DND-41 (cell line): Measurements from ENCODE around the gene FTL.

Experiments
- EZH2 ChIP-seq: IDR thresholded peaks from 3 replicates; pipeline ENCODE4 v1.6.1; 2012; ENCODE audit warnings: borderline replicate concordance, low read depth, mild to moderate bottlenecking, moderate library complexity, low read length, inconsistent platforms; ENCODE audit not compliant: severe bottlenecking
- TF ChIP-seq, protein P1 (sequence below): IDR thresholded peaks from 2 replicates; pipeline ENCODE4 v1.5.1; 2012; ENCODE audit warnings: borderline replicate concordance, low read length, moderate library complexity, mild to moderate bottlenecking; ENCODE audit not compliant: poor library complexity, severe bottlenecking; ENCODE audit errors: extremely low read depth

DNA sequence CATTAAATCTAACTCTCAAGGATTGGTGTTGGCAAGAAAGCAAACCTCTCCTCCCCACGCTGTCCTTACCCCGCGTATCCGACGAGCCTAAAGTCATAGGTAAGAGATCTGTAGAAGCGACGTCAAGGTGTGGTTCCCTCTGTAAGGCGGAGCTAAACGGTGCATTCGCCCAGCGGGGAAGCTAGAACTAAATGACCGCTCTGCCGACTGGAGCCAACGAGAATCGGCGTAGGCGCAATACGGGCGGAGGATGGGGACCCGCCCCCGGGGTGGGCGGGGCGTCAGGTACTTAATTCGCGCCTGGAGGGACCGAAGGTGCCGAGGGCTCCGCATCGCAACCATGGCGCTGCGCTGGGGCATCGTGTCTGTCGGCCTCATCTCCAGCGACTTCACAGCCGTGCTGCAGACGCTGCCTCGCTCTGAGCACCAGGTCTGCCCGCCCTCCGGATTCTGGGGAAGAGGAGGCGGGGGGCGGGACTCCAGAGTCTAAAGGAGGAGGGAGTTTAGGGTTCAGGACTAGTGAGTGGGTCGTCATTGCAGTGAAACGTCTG, 31.7 kb upstream of the FTL start, which contains the start of gene DHDH:
- TF ChIP-seq, protein P1, sequence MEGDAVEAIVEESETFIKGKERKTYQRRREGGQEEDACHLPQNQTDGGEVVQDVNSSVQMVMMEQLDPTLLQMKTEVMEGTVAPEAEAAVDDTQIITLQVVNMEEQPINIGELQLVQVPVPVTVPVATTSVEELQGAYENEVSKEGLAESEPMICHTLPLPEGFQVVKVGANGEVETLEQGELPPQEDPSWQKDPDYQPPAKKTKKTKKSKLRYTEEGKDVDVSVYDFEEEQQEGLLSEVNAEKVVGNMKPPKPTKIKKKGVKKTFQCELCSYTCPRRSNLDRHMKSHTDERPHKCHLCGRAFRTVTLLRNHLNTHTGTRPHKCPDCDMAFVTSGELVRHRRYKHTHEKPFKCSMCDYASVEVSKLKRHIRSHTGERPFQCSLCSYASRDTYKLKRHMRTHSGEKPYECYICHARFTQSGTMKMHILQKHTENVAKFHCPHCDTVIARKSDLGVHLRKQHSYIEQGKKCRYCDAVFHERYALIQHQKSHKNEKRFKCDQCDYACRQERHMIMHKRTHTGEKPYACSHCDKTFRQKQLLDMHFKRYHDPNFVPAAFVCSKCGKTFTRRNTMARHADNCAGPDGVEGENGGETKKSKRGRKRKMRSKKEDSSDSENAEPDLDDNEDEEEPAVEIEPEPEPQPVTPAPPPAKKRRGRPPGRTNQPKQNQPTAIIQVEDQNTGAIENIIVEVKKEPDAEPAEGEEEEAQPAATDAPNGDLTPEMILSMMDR = no peak
- peak; percentile 50 for TF ChIP-seq EZH2
